ENCODE data around the gene FBXO36.
A peak's percentile ranks its signal among the peaks of the same experiment; 100 is the strongest.
"Not testable (repeated sequence)": the region's sequence is repeated elsewhere in the genome, so short reads cannot be mapped to it uniquely, and the experiment has no call there.

FBXO36 gene

GRCh38 chr2:229921892-229922448 is 333 bp upstream of the FBXO36 start, which contains the start of gene TRIP12:
TSS of gene TRIP12 (minus strand) at chr2:229922009. CDS start at chr2:229880079, 41,930 bp downstream.
- H3K4me3 ChIP-seq (ENCODE audit: low read depth, low read length), result peak within 1 kb of the TSS; percentile 83
- no peak for TF ChIP-seq CTCF (IDR thresholded peaks at IDR 0.05; ENCODE audit: control insufficient read depth, extremely low read depth, insufficient read depth)
- DNase-seq (ENCODE audit: low read depth), result peak; percentile 90

- not testable (repeated sequence) for H3K4me3 ChIP-seq (ENCODE audit: low read depth, low read length); DNase-seq (ENCODE audit: low read depth)
These were observed 2.2 kb downstream of the FBXO36 start for GRCh38 chr2:229924541-229924940.

- H3K4me3 ChIP-seq (ENCODE audit: low read depth, low read length), result no peak overlapping the region
- no peak for TF ChIP-seq CTCF (IDR thresholded peaks at IDR 0.05; ENCODE audit: control insufficient read depth, extremely low read depth, insufficient read depth)
- DNase-seq (ENCODE audit: low read depth), result no peak
These were observed 2.9 kb downstream of the FBXO36 start for GRCh38 chr2:229925201-229925600.

- peak; percentile 50 for DNase-seq (ENCODE audit: low read depth)
- TF ChIP-seq CTCF (IDR thresholded peaks at IDR 0.05; ENCODE audit: control insufficient read depth, extremely low read depth, insufficient read depth), result no peak
- H3K4me3 ChIP-seq (ENCODE audit: low read depth, low read length), result no peak overlapping the region
These were observed 5.6 kb downstream of the FBXO36 start for GRCh38 chr2:229927817-229928321.

GRCh38 chr2:229930656-229931055 is 8.4 kb downstream of the FBXO36 start:
- H3K4me3 ChIP-seq (ENCODE audit: low read depth, low read length), result no peak overlapping the region
- TF ChIP-seq CTCF (IDR thresholded peaks at IDR 0.05; ENCODE audit: control insufficient read depth, extremely low read depth, insufficient read depth), result peak; percentile 17; the same call in 1 of the 2 replicates
- DNase-seq (ENCODE audit: low read depth), result no peak

GRCh38 chr2:229931241-229931640 is 8.9 kb downstream of the FBXO36 start:
- TF ChIP-seq CTCF (IDR thresholded peaks at IDR 0.05; ENCODE audit: control insufficient read depth, extremely low read depth, insufficient read depth), result no peak
- H3K4me3 ChIP-seq (ENCODE audit: low read depth, low read length), result no peak overlapping the region
- DNase-seq (ENCODE audit: low read depth), result no peak

GRCh38 chr2:229937537-229937936 is 15.2 kb downstream of the FBXO36 start:
- no peak for DNase-seq (ENCODE audit: low read depth)
- H3K4me3 ChIP-seq (ENCODE audit: low read depth, low read length), result no peak overlapping the region

More at GRCh38 chr2:229937537-229937936, 15.2 kb downstream of the FBXO36 start:
- no peak for TF ChIP-seq CTCF (IDR thresholded peaks at IDR 0.05; ENCODE audit: control insufficient read depth, extremely low read depth, insufficient read depth)

Data from LNCaP clone FGC (cell line).